Subcutaneous abdominal adipose tissue (tissue), 5 donors: Measurements from ENCODE around the gene TBX5.
A peak's percentile ranks its signal among the peaks of the same experiment; 100 is the strongest.

Experiments used
- H3K27ac ChIP-seq: one replicate; pipeline ENCODE4 v1.7.0; 2013; ENCODE audit warnings: low read depth, mild to moderate bottlenecking, inconsistent platforms, low read length, moderate library complexity
- H3K27me3 ChIP-seq, 5 donors: one replicate each; pipeline ENCODE4 v1.7.0; 2013; ENCODE audit warnings: low read length in 5 of 5, inconsistent platforms in 1 of 5; ENCODE audit not compliant: control insufficient read depth in 5 of 5, insufficient read depth in 4 of 5
- H3K36me3 ChIP-seq, 5 donors: one replicate each; pipeline ENCODE4 v1.7.0; 2013; ENCODE audit warnings: low read length in 5 of 5; ENCODE audit not compliant: control insufficient read depth in 5 of 5, insufficient read depth in 5 of 5
- H3K4me1 ChIP-seq, 5 donors: one replicate each; pipeline ENCODE4 v1.7.0; 2013; ENCODE audit warnings: low read length in 5 of 5, mild to moderate bottlenecking in 3 of 5, moderate library complexity in 1 of 5; ENCODE audit not compliant: control insufficient read depth in 5 of 5, insufficient read depth in 5 of 5
- H3K4me3 ChIP-seq, 5 donors: one replicate each; pipeline ENCODE4 v1.7.0; 2013; ENCODE audit warnings: low read length in 5 of 5, low read depth in 1 of 5
- H3K9ac ChIP-seq, 5 donors: one replicate each; pipeline ENCODE4 v1.7.0; 2013; ENCODE audit warnings: low read length in 5 of 5, mild to moderate bottlenecking in 4 of 5, moderate library complexity in 3 of 5
- H3K9me3 ChIP-seq, 5 donors: one replicate each; pipeline ENCODE4 v1.7.0; 2013; ENCODE audit warnings: low read length in 5 of 5; ENCODE audit not compliant: control insufficient read depth in 5 of 5
- donor health status: healthy.
- donor health status: healthy.
- donor health status: healthy.
- donor health status: healthy.
- donor health status: healthy.

TBX5 gene

DNA sequence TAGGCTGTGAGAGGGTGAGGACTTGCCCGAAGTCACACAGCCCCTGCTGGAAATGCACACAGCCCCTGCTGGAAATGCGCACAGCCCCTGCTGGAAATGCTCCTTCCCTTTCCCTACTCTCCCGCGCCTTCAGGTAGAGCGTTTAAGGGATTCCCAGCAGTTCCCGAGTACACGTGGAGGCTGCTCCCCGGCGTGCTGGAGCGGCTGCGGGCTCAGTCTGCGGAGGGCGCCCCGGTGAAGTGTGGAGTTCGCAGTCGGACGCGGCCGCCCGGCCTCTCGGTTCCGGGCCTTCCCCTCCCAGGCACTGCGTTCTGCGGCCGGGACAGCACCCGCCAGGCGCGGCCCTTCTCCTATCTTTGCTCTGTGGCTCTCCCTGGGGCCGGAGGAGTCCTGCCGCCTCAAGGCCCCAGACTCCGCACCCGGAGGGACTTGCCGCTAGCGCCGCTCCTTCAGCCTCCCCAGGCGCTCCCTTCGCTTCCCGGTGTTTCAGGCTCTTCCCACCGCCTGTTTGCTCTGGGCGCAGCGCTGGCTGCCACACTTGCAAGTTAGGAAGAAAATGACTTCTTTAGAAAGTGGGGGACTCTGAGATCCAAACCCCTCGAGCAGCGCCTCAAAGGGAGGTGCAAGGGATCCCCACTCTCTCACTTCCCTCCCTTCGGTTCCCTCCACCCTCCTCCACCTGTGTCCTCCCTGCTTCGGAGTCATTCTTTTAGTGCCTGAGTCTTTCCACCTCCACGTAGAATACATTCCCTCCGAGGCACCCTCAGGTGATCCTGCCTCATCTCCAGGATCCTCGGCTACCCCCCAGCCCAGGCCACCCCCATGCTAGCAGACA lies 8.3 kb upstream of the TBX5 start:
- no peaks in the 10 kb centered on the region for H3K36me3 ChIP-seq
- no peak overlapping the region for H3K4me3 ChIP-seq
- H3K27me3 ChIP-seq: peaks cover 39 to 72% (median 42%) of the 10 kb centered on the region in 5 donors

DNA sequence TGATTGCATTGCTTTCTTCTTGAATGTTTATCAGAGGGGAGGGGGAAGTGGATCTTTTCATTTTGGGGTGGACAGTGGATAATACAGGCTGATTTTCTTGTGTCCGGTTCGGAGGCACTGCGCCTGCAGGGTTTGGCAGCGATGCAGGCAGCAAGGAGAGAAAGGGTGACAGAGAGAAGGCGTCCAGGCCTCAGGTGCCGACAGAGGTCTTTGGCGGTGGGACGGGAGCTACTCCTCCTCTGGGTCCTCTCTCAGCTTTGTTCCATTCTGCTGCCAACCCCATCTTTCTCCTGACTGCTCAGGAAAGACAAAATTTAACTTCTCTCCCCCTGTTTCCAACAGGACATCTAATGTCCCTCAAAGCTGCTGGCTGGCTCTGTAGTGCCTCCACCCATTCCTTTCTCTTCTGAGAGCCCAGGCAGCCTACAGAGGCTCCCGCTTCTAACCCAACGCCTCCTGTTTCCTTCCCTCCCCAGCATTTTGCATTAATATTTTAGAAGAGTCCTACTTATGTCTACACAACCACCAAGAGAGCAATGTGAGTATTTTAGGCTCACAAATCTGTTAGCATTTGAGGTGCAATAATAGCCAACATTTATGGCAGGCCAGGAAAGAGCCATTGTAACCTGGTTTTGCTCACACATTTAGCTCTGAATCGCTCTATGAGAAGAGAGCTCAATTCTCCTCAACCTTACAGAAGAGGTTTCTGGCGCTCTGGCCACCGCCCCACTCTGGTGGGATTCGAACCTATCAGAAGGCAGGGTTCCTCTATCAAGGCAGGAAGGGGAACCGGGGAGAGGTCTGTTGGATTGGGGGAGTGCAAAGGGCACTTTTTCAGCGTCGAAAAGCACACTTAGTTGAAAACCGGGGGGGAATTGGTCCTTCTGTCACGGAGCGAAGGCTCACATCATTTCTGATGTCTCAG lies 7.1 kb upstream of the TBX5 start:
- peaks cover 42 to 81% (median 52%) of the 10 kb centered on the region in 5 donors for H3K27me3 ChIP-seq
- peaks cover 0 to 19% (median 14%) of the 10 kb centered on the region in 5 donors for H3K4me1 ChIP-seq
- no peak overlapping the region for H3K27ac ChIP-seq
- peaks cover 0 to 2% (median 0%) of the 10 kb centered on the region in 5 donors for H3K9me3 ChIP-seq
- H3K36me3 ChIP-seq: no peaks in the 10 kb centered on the region
- H3K9ac ChIP-seq: no peak overlapping the region
- no peak overlapping the region for H3K4me3 ChIP-seq

More for the DNA sequence above, 8.3 kb upstream of the TBX5 start:
- no peak overlapping the region for H3K27ac ChIP-seq
- peaks cover 0 to 10% (median 6%) of the 10 kb centered on the region in 5 donors for H3K4me1 ChIP-seq
- peaks cover 0 to 2% (median 0%) of the 10 kb centered on the region in 5 donors for H3K9me3 ChIP-seq
- H3K9ac ChIP-seq: no peak overlapping the region

GRCh38 chr12:114412307-114412706 lies 6.4 kb upstream of the TBX5 start:
- no peak overlapping the region for H3K27ac ChIP-seq
- H3K27me3 ChIP-seq: peaks cover 42 to 83% (median 60%) of the 10 kb centered on the region in 5 donors
- H3K36me3 ChIP-seq: no peaks in the 10 kb centered on the region
- H3K4me1 ChIP-seq: peaks cover 0 to 19% (median 14%) of the 10 kb centered on the region in 5 donors
- H3K9me3 ChIP-seq: peaks cover 0 to 2% (median 0%) of the 10 kb centered on the region in 5 donors
- H3K4me3 ChIP-seq: no peak overlapping the region
- no peak overlapping the region for H3K9ac ChIP-seq

- H3K9ac ChIP-seq: no peak overlapping the region
- H3K27me3 ChIP-seq: peaks cover 40 to 91% (median 63%) of the 10 kb centered on the region in 5 donors
- H3K4me1 ChIP-seq: peaks cover 0 to 19% (median 14%) of the 10 kb centered on the region in 5 donors
- no peaks in the 10 kb centered on the region for H3K36me3 ChIP-seq
- no peak overlapping the region for H3K27ac ChIP-seq
- no peaks in the 10 kb centered on the region for H3K9me3 ChIP-seq
- H3K4me3 ChIP-seq: no peak overlapping the region
These were observed 5.3 kb upstream of the TBX5 start for GRCh38 chr12:114411071-114411837.

DNA sequence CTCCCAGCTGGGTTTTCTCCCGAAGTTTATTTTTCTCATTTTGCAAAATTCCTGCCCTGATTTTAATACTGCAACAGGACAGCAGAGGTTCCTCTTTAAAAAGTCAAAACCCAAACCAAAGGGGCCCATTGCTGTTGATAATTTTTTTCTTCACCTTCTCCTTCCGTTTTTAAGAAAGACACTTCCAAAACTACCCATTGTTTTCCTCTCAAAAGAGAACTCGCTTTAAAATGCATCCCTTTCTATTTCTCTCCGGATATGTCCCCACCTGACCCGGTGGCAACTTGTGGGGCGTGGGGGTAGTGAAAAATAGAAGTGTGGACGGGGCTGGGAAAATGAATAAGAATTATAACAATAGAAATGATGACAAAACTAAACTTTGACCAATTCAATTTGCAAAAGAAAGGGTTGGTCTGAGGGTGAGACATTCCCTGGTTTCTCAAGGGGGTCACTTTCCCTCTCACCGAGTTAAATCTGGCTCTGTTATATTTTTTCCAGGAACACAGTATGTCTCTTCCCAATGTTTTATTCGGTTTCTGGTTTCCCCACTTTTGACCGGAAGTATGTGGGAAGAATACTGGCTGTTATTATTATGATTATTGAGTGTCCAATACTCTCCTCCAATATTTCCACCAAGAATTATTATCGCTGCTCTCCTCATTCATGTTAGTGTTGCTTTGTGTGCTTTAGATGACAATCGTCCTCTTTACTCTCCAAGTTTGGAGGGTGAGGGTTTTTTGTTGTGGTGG lies 4.1 kb upstream of the TBX5 start:
- Histone ChIP-seq H3K36me3 (no peaks in the 10 kb centered on the region), H3K27me3 (peaks cover 40 to 90% (median 59%) of the 10 kb centered on the region in 5 donors), H3K27ac (no peak overlapping the region), H3K9ac (peak overlapping the region in 2 of 5 donors; percentile 32 to 51), H3K4me3 (peak overlapping the region; percentile 52 to 73 (median 64)), H3K9me3 (no peaks in the 10 kb centered on the region), H3K4me1 (peaks cover 0 to 25% (median 23%) of the 10 kb centered on the region in 5 donors)

- Histone ChIP-seq H3K4me1 (peaks cover 0 to 26% (median 23%) of the 10 kb centered on the region in 5 donors), H3K4me3 (peak overlapping the region; percentile 52 to 73 (median 64)), H3K9me3 (no peaks in the 10 kb centered on the region), H3K9ac (peak overlapping the region in 3 of 5 donors; percentile 41 to 56 (median 51)), H3K36me3 (no peaks in the 10 kb centered on the region), H3K27ac (peak overlapping the region; percentile 23), H3K27me3 (peaks cover 39 to 90% (median 57%) of the 10 kb centered on the region in 5 donors)
These were observed 3.2 kb upstream of the TBX5 start for GRCh38 chr12:114408886-114409851.

DNA sequence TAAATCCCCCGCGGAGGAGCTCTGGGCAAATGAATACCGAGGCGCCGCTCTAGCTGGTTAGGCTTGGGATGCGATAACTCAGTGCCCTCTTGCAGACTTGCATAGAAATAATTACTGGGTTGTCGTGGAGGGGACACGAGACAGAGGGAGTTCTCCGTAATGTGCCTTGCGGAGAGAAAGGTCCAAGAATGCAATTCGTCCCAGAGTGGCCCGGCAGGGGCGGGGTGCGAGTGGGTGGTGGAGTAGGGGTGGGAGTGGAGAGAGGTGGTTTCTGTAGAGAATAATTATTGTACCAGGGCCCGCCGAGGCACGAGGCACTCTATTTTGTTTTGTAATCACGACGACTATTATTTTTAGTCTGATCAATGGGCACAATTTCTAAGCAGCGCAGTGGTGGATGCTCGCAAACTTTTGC lies 2.5 kb upstream of the TBX5 start:
- Histone ChIP-seq H3K27ac (peak overlapping the region; percentile 23), H3K4me3 (peak overlapping the region in 4 of 5 donors; percentile 52 to 73 (median 64)), H3K9ac (peak overlapping the region in 2 of 5 donors; percentile 51 to 56), H3K27me3 (peaks cover 42 to 90% (median 58%) of the 10 kb centered on the region in 5 donors), H3K9me3 (no peaks in the 10 kb centered on the region), H3K36me3 (no peaks in the 10 kb centered on the region), H3K4me1 (peaks cover 0 to 26% (median 23%) of the 10 kb centered on the region in 5 donors)

DNA sequence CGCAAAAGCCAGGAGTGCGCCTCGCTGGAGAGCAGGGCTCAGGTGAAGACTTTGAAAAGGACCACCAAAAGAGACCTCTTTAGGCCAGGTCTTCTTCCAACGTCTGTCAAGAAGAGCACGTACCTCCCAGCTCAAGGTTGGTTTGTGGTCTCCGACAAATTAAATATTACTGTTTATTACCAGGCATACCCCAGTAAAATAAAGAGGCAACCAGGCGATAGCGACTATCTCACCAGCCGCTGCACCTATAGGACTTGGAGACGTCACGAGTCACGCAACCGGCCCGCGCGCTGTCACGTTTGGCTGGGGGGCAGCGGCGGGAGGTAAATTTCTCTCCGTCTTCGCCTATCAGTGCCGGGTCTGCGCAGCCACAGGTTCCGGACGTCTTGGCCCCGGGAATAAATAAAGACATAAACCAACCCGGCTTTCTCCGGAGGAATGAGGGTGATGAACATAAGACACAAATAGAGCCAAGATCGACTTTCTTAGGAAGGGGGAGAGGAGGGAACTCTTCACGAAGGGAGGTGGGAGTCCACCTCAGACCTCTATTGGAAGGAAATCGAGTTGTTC lies 2.0 kb upstream of the TBX5 start:
- Histone ChIP-seq H3K27me3 (peaks cover 38 to 86% (median 61%) of the 10 kb centered on the region in 5 donors), H3K9ac (no peak overlapping the region), H3K4me3 (peak overlapping the region in 3 of 5 donors; percentile 32 to 65 (median 64)), H3K36me3 (no peaks in the 10 kb centered on the region), H3K4me1 (peaks cover 0 to 26% (median 23%) of the 10 kb centered on the region in 5 donors), H3K9me3 (no peaks in the 10 kb centered on the region), H3K27ac (no peak overlapping the region)
